SK-N-SH (cell line): Measurements from ENCODE around the gene SULT1A1. TPM values are rescaled to one million over a fixed set of nuclear protein-coding genes. Genes with fewer than 3 reads are reported as not detected.

ENCODE experiments used
- CTCF ChIA-PET: fragments of 300-600, 350-600 bp; formaldehyde crosslinking; extraction: SDS; loops from one replicate; lab custom pipeline; 2021; lab: Yijun Ruan, JAX
- POLR2A ChIA-PET: fragments of 350-600 bp; sonication (Branson Sonifier 250); formaldehyde crosslinking; extraction: SDS; loops from one replicate; lab custom pipeline; 2020; ENCODE audit warnings: antibody characterized with exemption, inconsistent platforms; lab: Yijun Ruan, JAX
- DNase-seq: peaks from one replicate; pipeline ENCODE4 v3.0.0; 2012
- H2AFZ ChIP-seq: fragments of 200-600 bp; sonication (generic); 2 replicates; pipeline ENCODE4 v1.8.1; 2016; ENCODE audit warnings: antibody characterized with exemption, mild to moderate bottlenecking, low read depth
- H3F3A ChIP-seq: fragments of 200-600 bp; sonication (generic); replicated peaks from 2 replicates; pipeline ENCODE3; 2016; ENCODE audit warnings: antibody characterized with exemption, mild to moderate bottlenecking; ENCODE audit not compliant: insufficient read depth
- H3K27ac ChIP-seq, 2 experiments: fragments of 200-500 bp in 1 of 2; fragments of 200-600 bp in 1 of 2; sonication (Bioruptor generic) in 1 of 2; sonication (generic), shearing (Covaris generic) in 1 of 2; 2 replicates each; pipeline versions ENCODE4 v1.5.1 to v1.6.1; 2014 to 2016; ENCODE audit warnings: low read depth in 2 of 2, inconsistent platforms in 1 of 2, low read length in 1 of 2, mild to moderate bottlenecking in 1 of 2, mixed read lengths in 1 of 2
- H3K27me3 ChIP-seq: fragments of 200-600 bp; sonication (generic), shearing (Covaris generic); 2 replicates; pipeline ENCODE4 v1.6.1; 2016; ENCODE audit warnings: mixed run types; ENCODE audit not compliant: insufficient read depth
- H3K36me3 ChIP-seq, 2 experiments: fragments of 200-500 bp in 1 of 2; fragments of 200-600 bp in 1 of 2; sonication (Bioruptor generic) in 1 of 2; sonication (generic) in 1 of 2; replicated peaks in 1 of 2; 2 replicates each; pipeline versions ENCODE3 to v1.5.1; 2014 to 2016; ENCODE audit warnings: low read length in 1 of 2, mild to moderate bottlenecking in 1 of 2; ENCODE audit not compliant: insufficient read depth in 2 of 2, control insufficient read depth in 1 of 2
- H3K4me1 ChIP-seq, 2 experiments: fragments of 200-500 bp in 1 of 2; fragments of 200-600 bp in 1 of 2; sonication (Bioruptor generic) in 1 of 2; sonication (generic), shearing (Covaris generic) in 1 of 2; 2 replicates each; pipeline versions ENCODE4 v1.5.1 to v1.6.1; 2014 to 2016; ENCODE audit warnings: low read depth in 1 of 2, low read length in 1 of 2, mixed run types in 1 of 2; ENCODE audit not compliant: insufficient read depth in 2 of 2, control insufficient read depth in 1 of 2
- H3K4me2 ChIP-seq: fragments of 200-600 bp; sonication (generic), shearing (Covaris generic); 2 replicates; pipeline ENCODE4 v1.6.1; 2017; ENCODE audit warnings: mixed run types
- H3K4me3 ChIP-seq, 2 experiments: fragments of 200-500 bp in 1 of 2; fragments of 200-600 bp in 1 of 2; sonication (Bioruptor generic) in 1 of 2; sonication (generic), shearing (Covaris generic) in 1 of 2; 2 replicates each; pipeline versions ENCODE4 v1.5.1 to v1.8.1; 2014 to 2016; ENCODE audit warnings: low read depth in 2 of 2, inconsistent platforms in 1 of 2, low read length in 1 of 2, mild to moderate bottlenecking in 1 of 2, mixed read lengths in 1 of 2, moderate library complexity in 1 of 2
- H3K79me2 ChIP-seq: fragments of 200-600 bp; sonication (generic); 2 replicates; pipeline ENCODE4 v1.8.1; 2017; ENCODE audit warnings: mild to moderate bottlenecking; ENCODE audit not compliant: insufficient read depth
- H3K9ac ChIP-seq: fragments of 200-600 bp; sonication (generic); 2 replicates; pipeline ENCODE4 v1.6.1; 2017; ENCODE audit warnings: mixed run types
- H3K9me2 ChIP-seq: fragments of 200-600 bp; sonication (generic); 2 replicates; pipeline ENCODE4 v1.6.1; 2017; ENCODE audit warnings: mixed run types
- H3K9me3 ChIP-seq: fragments of 200-600 bp; sonication (generic); 2 replicates; pipeline ENCODE4 v1.6.1; 2017; ENCODE audit warnings: mixed run types, mild to moderate bottlenecking, moderate library complexity
- H4K20me1 ChIP-seq: fragments of 200-600 bp; sonication (generic); 2 replicates; pipeline ENCODE4 v1.6.1; 2017; ENCODE audit warnings: mild to moderate bottlenecking, mixed run types; ENCODE audit not compliant: insufficient read depth
- EZH2phosphoT487 ChIP-seq: fragments of 200-600 bp; sonication (generic); IDR thresholded peaks from 2 replicates; pipeline ENCODE4 v1.6.1; 2017; ENCODE audit warnings: low read depth, mixed run types, mild to moderate bottlenecking, antibody characterized with exemption, moderate library complexity, borderline replicate concordance
- FOXJ3 ChIP-seq: sonication (generic); formaldehyde crosslinking; IDR thresholded peaks from 2 replicates; pipeline ENCODE4 v1.5.1; 2020; ENCODE audit warnings: mild to moderate bottlenecking, missing genetic modification reagents
- FOXM1 ChIP-seq: IDR thresholded peaks from 2 replicates; pipeline ENCODE4 v1.4.0; 2012; ENCODE audit warnings: low read depth, mild to moderate bottlenecking
- GATA2 ChIP-seq: sonication (generic); formaldehyde crosslinking; IDR thresholded peaks from 2 replicates; pipeline ENCODE4 v1.5.0; 2020; ENCODE audit warnings: mild to moderate bottlenecking, missing genetic modification reagents
- JUND ChIP-seq: IDR thresholded peaks from 2 replicates; pipeline ENCODE4 v1.4.0; 2012
- MXI1 ChIP-seq: IDR thresholded peaks from 2 replicates; pipeline ENCODE4 v1.6.1; 2012; ENCODE audit warnings: mild to moderate bottlenecking, low read depth, low read length, improper control_type of control experiment
- NFIC ChIP-seq: IDR thresholded peaks from 2 replicates; pipeline ENCODE4 v1.4.0; 2012; ENCODE audit warnings: borderline replicate concordance
- RAD21 ChIP-seq: IDR thresholded peaks from 2 replicates; pipeline ENCODE4 v1.6.1; 2012; ENCODE audit warnings: mild to moderate bottlenecking, low read length
- RCOR1 ChIP-seq: fragments of 150-350 bp; IDR thresholded peaks from 2 replicates; pipeline ENCODE4 v1.6.1; 2017; ENCODE audit warnings: antibody characterized with exemption, low read length
- RFX5 ChIP-seq: IDR thresholded peaks from 2 replicates; pipeline ENCODE4 v1.6.1; 2012; ENCODE audit warnings: mild to moderate bottlenecking, improper control_type of control experiment, low read length
- RXRA ChIP-seq: IDR thresholded peaks from 2 replicates; pipeline ENCODE4 v1.4.0; 2012; ENCODE audit warnings: low read depth, mild to moderate bottlenecking, borderline replicate concordance
- SIN3A ChIP-seq: IDR thresholded peaks from 2 replicates; pipeline ENCODE4 v1.6.1; 2012; ENCODE audit warnings: low read depth, mild to moderate bottlenecking, low read length, moderate library complexity, borderline replicate concordance
- SMC3 ChIP-seq: IDR thresholded peaks from 2 replicates; pipeline ENCODE4 v1.6.1; 2012; ENCODE audit warnings: low read depth, low read length, improper control_type of control experiment
- TAF1 ChIP-seq: IDR thresholded peaks from 2 replicates; pipeline ENCODE4 v1.6.1; 2012; ENCODE audit warnings: low read depth, mild to moderate bottlenecking, low read length, moderate library complexity, borderline replicate concordance
- TCF12 ChIP-seq: IDR thresholded peaks from 2 replicates; pipeline ENCODE4 v1.4.0; 2012
- YY1 ChIP-seq: IDR thresholded peaks from 2 replicates; pipeline ENCODE4 v1.4.0; 2012; ENCODE audit warnings: low read depth, mild to moderate bottlenecking
- WGBS: methylation state at CpG from one replicate; pipeline ENCODE4 v1.1.6; 2017; ENCODE audit warnings: low lambda C conversion rate; 5-methylcytosine and 5-hydroxymethylcytosine counted together
- polyA plus RNA-seq, 3 experiments: library from polyadenylated mRNA; depleted of rRNA; stranded (reverse); fragments of >200 nt; gene quantifications; 2 replicates each; pipeline ENCODE4 v1.2.3, GENCODE V29; 2012
- TF ChIP-seq, protein P1 (sequence below): IDR thresholded peaks from 2 replicates; pipeline ENCODE4 v1.4.0; 2012; ENCODE audit warnings: low read depth, borderline replicate concordance
- TF ChIP-seq, protein P2 (sequence below): fragments of 150-350 bp; IDR thresholded peaks from 2 replicates; pipeline ENCODE4 v1.6.1; 2017; ENCODE audit warnings: antibody characterized with exemption, low read length, low read depth, borderline replicate concordance

SULT1A1 gene
- polyA plus RNA-seq, 1 of the 3 experiments (the other 2 are of a cell fraction) = 0.13 TPM

DNA sequence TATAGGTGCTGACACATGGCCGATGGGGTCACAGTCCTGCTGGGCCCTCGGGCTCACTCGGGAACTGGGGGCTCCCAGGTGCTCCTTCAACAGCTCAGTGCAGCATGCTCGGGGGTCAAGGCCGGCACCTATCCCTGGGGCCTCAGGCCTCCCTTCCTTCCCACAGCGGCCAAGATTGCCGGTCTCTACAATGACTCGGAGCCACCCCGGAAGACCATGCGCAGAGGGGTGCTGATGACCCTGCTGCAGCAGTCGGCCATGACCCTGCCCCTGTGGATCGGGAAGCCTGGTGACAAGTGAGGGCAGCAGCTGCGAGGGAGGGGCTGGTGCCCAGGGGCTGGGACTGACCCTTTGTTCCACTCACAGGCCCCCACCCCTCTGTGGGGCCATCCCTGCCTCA lies 19.9 kb downstream of the SULT1A1 start (continued):
- no peak for TF ChIP-seq RFX5
- no peak for TF ChIP-seq NFIC

DNA sequence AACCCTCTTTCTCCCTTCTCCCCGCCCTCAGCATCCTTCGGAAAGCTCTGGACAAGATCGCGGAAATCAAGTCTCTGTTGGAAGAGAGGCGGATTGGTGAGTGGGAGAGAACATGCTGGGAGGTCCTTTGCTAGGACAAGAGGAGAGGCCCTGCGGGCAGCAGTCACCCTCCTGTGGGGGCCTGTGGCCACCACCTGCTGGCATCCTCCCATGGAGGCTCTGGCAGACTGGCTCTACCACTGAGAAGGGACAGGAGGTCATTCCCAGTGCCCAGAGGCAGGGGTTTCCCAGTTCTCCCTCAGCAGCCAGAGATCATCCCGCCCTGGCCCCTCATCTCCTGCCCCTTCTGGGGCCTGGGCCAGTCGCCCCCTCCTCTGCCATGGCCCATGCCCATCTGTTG lies 20.8 kb downstream of the SULT1A1 start:
- Histone ChIP-seq H3K4me3 (no peak overlapping the region), H3K27ac (no peak overlapping the region), H3K9me3 (no peaks in the 10 kb centered on the region), H2AFZ (no peak overlapping the region), H3K79me2 (no peaks in the 10 kb centered on the region), H3K4me1 (no peaks in the 10 kb centered on the region), H3K4me2 (no peak overlapping the region)
- no peak for DNase-seq
- 87% methylated on average over 6 of the region's 8 CpGs for WGBS
- no peak for TF ChIP-seq TAF1
- no peak for TF ChIP-seq YY1
- TF ChIP-seq, protein P1, sequence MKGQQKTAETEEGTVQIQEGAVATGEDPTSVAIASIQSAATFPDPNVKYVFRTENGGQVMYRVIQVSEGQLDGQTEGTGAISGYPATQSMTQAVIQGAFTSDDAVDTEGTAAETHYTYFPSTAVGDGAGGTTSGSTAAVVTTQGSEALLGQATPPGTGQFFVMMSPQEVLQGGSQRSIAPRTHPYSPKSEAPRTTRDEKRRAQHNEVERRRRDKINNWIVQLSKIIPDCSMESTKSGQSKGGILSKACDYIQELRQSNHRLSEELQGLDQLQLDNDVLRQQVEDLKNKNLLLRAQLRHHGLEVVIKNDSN = no peak
- no peak for TF ChIP-seq TCF12
- TF ChIP-seq SMC3 = no peak
- TF ChIP-seq, all 33 proteins: peak for 0
- peaks cover 0 to 8% of the 10 kb centered on the region in 2 experiments for H3K36me3 ChIP-seq
- no peaks in the 10 kb centered on the region for H4K20me1 ChIP-seq
- no peak overlapping the region for H3K9ac ChIP-seq
- no peaks in the 10 kb centered on the region for H3K27me3 ChIP-seq
- POLR2A ChIA-PET = no interaction called here
- CTCF ChIA-PET = no interaction called here
- no peaks in the 10 kb centered on the region for H3F3A ChIP-seq
- H3K9me2 ChIP-seq = no peaks in the 10 kb centered on the region

DNA sequence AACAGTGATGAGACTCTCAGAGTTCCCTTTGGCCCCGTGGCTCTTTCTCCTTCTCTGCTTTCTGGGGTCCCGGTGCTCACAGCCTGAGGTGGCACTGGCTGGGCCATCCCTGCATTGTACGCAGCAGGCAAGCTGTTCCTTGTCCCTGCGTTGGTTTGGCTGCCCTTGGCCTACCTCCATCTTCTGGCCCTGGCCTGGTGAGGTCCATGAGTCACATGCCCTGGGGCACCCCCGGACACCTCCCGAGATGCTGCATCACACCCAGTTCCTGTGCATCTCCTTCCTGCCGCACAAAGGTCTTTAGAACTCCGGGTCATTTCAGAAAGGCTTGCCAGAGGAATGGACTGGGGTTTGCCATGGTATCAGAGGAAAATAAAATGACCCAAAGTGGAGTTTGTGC lies 22.5 kb downstream of the SULT1A1 start:
- no peak overlapping the region for H3K4me2 ChIP-seq
- H3K4me3 ChIP-seq = no peak overlapping the region
- DNase-seq = no peak

More for the DNA sequence above, 22.5 kb downstream of the SULT1A1 start:
- ChIA-PET POLR2A (no interaction called here), CTCF (no interaction called here)
- Histone ChIP-seq H3K27ac (no peak overlapping the region), H3K36me3 (peaks cover 0 to 8% of the 10 kb centered on the region in 2 experiments), H3K9me3 (no peaks in the 10 kb centered on the region), H3F3A (no peaks in the 10 kb centered on the region), H3K9ac (no peak overlapping the region), H3K4me1 (no peaks in the 10 kb centered on the region)
- TF ChIP-seq FOXJ3 (CRISPR knock-in tag) (no peak), FOXM1 (no peak), EZH2phosphoT487 (no peak), RAD21 (no peak), RXRA (no peak), JUND (no peak), RCOR1 (no peak), SIN3A (no peak), MXI1 (no peak), SMC3 (no peak), GATA2 (CRISPR knock-in tag) (no peak)
- TF ChIP-seq, protein P1 = no peak
- TF ChIP-seq, protein P2, sequence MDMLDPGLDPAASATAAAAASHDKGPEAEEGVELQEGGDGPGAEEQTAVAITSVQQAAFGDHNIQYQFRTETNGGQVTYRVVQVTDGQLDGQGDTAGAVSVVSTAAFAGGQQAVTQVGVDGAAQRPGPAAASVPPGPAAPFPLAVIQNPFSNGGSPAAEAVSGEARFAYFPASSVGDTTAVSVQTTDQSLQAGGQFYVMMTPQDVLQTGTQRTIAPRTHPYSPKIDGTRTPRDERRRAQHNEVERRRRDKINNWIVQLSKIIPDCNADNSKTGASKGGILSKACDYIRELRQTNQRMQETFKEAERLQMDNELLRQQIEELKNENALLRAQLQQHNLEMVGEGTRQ = no peak
- TF ChIP-seq, all 33 proteins: peak for 0
- H3K9me2 ChIP-seq = no peaks in the 10 kb centered on the region
- no peaks in the 10 kb centered on the region for H3K79me2 ChIP-seq
- no peaks in the 10 kb centered on the region for H3K27me3 ChIP-seq
- H2AFZ ChIP-seq = no peak overlapping the region
- no peaks in the 10 kb centered on the region for H4K20me1 ChIP-seq
- whole genome bisulfite sequencing = 48% methylated on average over 3 of the region's 8 CpGs
